ENCODE data around the gene XRN2.

The XRN2 gene

DNA sequence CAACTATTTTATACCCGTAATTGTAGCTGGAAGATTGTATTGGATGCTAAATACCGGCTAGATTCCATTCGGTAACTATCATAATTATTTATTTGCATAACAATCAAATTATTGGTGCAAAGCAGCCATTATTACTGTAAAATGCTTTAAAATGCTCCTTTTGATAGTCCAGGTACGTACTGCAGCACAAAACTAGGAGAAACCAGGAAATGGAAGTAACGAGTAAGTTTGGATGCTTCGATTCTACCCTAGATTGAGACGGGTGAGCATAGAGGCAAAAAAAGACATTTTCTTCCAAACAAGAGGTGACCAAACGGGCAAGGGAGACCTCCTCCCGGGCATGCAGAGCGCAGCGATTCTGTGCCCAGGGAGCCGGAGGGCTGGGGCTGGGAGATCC lies 469 bp upstream of the XRN2 start:
- H3K27ac ChIP-seq (ENCODE audit: low read depth, low read length): peak overlapping the region; percentile 99
- H3K4me1 ChIP-seq (ENCODE audit: control insufficient read depth, insufficient read depth, low read length): peaks cover 14% of the 10 kb centered on the region
- H3K9me3 ChIP-seq (ENCODE audit: control insufficient read depth, insufficient read depth, low read depth, low read length): no peaks in the 10 kb centered on the region
- no peaks in the 10 kb centered on the region for H3K36me3 ChIP-seq (ENCODE audit: control insufficient read depth, insufficient read depth, low read length)
- no peaks in the 10 kb centered on the region for H3K27me3 ChIP-seq (ENCODE audit: control insufficient read depth, insufficient read depth, low read length)
- H3K9ac ChIP-seq (ENCODE audit: low read length): peak overlapping the region; percentile 100
- peak overlapping the region; percentile 82 for H3K4me3 ChIP-seq (ENCODE audit: low read depth, low read length)

DNA sequence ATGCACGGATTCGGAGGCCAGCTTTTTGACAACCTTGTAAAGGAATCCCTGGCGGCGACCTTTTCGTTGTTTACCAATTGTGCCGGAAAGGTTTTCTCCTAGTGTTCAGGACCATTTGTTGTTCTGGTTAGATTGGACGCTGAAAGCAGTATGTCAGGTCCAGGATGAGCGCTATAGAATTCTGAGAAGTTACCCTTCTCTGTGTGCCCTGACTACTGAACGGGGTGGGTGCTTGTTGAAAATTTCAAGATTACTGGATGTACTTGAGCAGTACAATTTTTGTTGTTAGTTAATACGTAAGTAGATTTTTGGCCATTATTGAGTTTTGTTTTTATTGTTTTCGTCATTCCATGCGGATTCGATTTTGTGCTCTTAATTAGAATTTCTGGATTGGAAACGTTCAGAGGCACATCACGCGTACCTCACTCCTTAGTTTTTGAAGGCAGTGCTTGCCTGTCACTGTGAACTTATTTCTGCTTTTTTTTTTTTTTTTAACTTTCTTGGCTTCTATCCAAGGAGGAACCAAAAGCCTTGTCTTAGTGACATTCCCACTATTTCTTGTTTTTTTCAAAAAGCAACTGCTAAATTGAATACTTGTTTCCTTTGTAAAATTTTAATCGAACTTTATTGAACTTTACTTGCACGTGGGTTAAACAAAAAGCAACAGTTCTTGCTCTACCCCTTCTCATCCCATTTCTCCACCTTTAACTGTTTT lies 898 bp downstream of the XRN2 start:
- Histone ChIP-seq H3K36me3 (ENCODE audit: control insufficient read depth, insufficient read depth, low read length) (peaks cover 6% of the 10 kb centered on the region), H3K9ac (ENCODE audit: low read length) (peak overlapping the region; percentile 100), H3K27me3 (ENCODE audit: control insufficient read depth, insufficient read depth, low read length) (no peaks in the 10 kb centered on the region), H3K4me3 (ENCODE audit: low read depth, low read length) (peak overlapping the region; percentile 82), H3K9me3 (ENCODE audit: control insufficient read depth, insufficient read depth, low read depth, low read length) (no peaks in the 10 kb centered on the region), H3K4me1 (ENCODE audit: control insufficient read depth, insufficient read depth, low read length) (peaks cover 14% of the 10 kb centered on the region), H3K27ac (ENCODE audit: low read depth, low read length) (peak overlapping the region; percentile 99)

DNA sequence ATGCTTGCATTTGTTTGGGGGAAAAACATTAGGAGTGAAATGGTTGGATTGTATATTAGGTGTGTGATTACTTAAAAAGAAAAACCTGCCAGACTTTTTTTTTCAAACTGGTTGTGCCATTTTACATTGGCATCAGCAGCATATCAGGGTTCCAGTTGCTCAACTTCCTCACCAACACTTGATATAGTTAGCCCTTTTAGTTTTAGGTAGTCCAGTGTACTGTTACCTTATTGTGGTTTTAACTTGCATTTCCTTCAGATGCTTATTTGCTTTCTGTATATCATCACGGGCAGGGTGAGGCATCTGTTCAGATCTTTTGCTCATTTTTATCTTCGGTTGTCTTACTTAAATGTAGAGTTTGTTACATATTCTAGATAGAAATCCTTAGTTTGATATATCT lies 5.2 kb downstream of the XRN2 start:
- Histone ChIP-seq H3K4me3 (ENCODE audit: low read depth, low read length) (no peak overlapping the region), H3K9me3 (ENCODE audit: control insufficient read depth, insufficient read depth, low read depth, low read length) (no peaks in the 10 kb centered on the region), H3K27me3 (ENCODE audit: control insufficient read depth, insufficient read depth, low read length) (no peaks in the 10 kb centered on the region), H3K27ac (ENCODE audit: low read depth, low read length) (no peak overlapping the region), H3K9ac (ENCODE audit: low read length) (no peak overlapping the region), H3K36me3 (ENCODE audit: control insufficient read depth, insufficient read depth, low read length) (peaks cover 10% of the 10 kb centered on the region), H3K4me1 (ENCODE audit: control insufficient read depth, insufficient read depth, low read length) (peaks cover 13% of the 10 kb centered on the region)

GRCh38 chr20:21309678-21310467 lies 6.7 kb downstream of the XRN2 start:
- Histone ChIP-seq H3K9me3 (ENCODE audit: control insufficient read depth, insufficient read depth, low read depth, low read length) (no peaks in the 10 kb centered on the region; the same call in 1 of the 2 replicates), H3K36me3 (ENCODE audit: control insufficient read depth, insufficient read depth, low read length) (peaks cover 10% of the 10 kb centered on the region), H3K27ac (ENCODE audit: low read depth, low read length) (no peak overlapping the region), H3K4me1 (ENCODE audit: control insufficient read depth, insufficient read depth, low read length) (peaks cover 8% of the 10 kb centered on the region), H3K4me3 (ENCODE audit: low read depth, low read length) (no peak overlapping the region), H3K9ac (ENCODE audit: low read length) (no peak overlapping the region), H3K27me3 (ENCODE audit: control insufficient read depth, insufficient read depth, low read length) (no peaks in the 10 kb centered on the region)

DNA sequence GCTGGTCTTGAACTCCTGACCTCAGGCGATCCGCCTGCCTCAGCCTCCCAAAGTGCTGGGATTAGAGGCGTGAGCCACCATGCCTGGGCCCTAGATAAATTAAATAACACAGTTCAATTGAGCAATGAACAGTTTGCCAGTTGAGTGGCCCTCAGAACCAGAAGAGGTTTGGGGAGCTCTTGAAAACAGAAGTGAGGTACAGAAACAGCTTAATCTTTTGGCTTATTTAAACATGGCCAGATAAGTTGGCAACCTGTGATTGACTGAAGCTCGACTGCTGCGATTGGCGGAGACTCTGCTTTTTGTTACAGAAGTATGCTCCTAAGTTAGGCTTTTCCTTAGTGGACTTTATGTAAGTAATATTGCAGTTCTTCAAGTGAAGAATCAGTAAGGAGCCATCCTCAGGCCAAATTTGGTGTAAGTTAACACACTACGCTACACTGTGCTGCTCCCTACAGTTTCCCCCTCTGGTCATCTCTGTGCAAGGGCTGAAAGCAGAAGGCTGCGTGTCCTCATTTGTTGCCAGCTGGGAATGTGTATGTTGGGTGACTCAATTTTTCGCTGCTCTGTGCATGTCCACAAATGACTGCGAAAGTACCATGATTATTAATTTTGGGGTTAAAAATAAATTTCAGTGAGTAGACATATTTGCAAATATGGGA lies 9.8 kb downstream of the XRN2 start:
- H3K27ac ChIP-seq (ENCODE audit: low read depth, low read length): no peak overlapping the region
- H3K9ac ChIP-seq (ENCODE audit: low read length): no peak overlapping the region
- no peaks in the 10 kb centered on the region; the same call in 1 of the 2 replicates for H3K9me3 ChIP-seq (ENCODE audit: control insufficient read depth, insufficient read depth, low read depth, low read length)
- peaks cover 4% of the 10 kb centered on the region for H3K4me1 ChIP-seq (ENCODE audit: control insufficient read depth, insufficient read depth, low read length)
- no peak overlapping the region for H3K4me3 ChIP-seq (ENCODE audit: low read depth, low read length)
- peaks cover 10% of the 10 kb centered on the region for H3K36me3 ChIP-seq (ENCODE audit: control insufficient read depth, insufficient read depth, low read length)
- no peaks in the 10 kb centered on the region for H3K27me3 ChIP-seq (ENCODE audit: control insufficient read depth, insufficient read depth, low read length)

GRCh38 chr20:21315138-21315537 lies 12.0 kb downstream of the XRN2 start:
- Histone ChIP-seq H3K9ac (ENCODE audit: low read length) (no peak overlapping the region), H3K27me3 (ENCODE audit: control insufficient read depth, insufficient read depth, low read length) (no peaks in the 10 kb centered on the region), H3K36me3 (ENCODE audit: control insufficient read depth, insufficient read depth, low read length) (peaks cover 4% of the 10 kb centered on the region; the same call in 1 of the 2 replicates), H3K4me3 (ENCODE audit: low read depth, low read length) (no peak overlapping the region), H3K27ac (ENCODE audit: low read depth, low read length) (no peak overlapping the region), H3K4me1 (ENCODE audit: control insufficient read depth, insufficient read depth, low read length) (peaks cover 4% of the 10 kb centered on the region), H3K9me3 (ENCODE audit: control insufficient read depth, insufficient read depth, low read depth, low read length) (peaks cover 4% of the 10 kb centered on the region; the same call in 1 of the 2 replicates)

GRCh38 chr20:21322083-21322710 lies 19.1 kb downstream of the XRN2 start:
- no peaks in the 10 kb centered on the region for H3K27me3 ChIP-seq (ENCODE audit: control insufficient read depth, insufficient read depth, low read length)
- H3K9ac ChIP-seq (ENCODE audit: low read length): no peak overlapping the region
- peaks cover 31% of the 10 kb centered on the region for H3K4me1 ChIP-seq (ENCODE audit: control insufficient read depth, insufficient read depth, low read length)
- H3K27ac ChIP-seq (ENCODE audit: low read depth, low read length): no peak overlapping the region
- H3K36me3 ChIP-seq (ENCODE audit: control insufficient read depth, insufficient read depth, low read length): 0 out of 2 replicates have a peak, but pooled peaks cover 6% of the 10 kb centered on the region
- peaks cover 14% of the 10 kb centered on the region for H3K9me3 ChIP-seq (ENCODE audit: control insufficient read depth, insufficient read depth, low read depth, low read length)
- H3K4me3 ChIP-seq (ENCODE audit: low read depth, low read length): no peak overlapping the region

DNA sequence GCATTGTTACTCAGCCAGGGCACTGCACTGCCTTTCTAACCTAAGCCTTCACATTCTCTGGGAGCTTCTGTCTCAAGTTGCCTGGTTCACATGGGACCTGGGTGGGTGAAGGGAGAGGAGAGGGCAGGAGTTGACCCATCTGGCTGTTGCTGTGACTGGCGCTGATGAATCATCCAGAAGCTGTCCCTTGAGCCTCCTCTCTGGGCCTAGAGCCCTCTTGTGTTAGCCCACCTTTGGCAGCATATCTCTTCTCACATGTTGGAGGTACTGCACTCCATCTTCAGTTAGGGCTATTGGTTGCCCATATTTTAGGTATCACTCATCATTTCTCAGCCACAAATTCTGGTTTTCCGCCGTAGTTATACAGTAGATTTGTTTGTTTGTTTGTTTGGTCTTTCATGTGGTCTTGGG lies 19.8 kb downstream of the XRN2 start:
- no peak overlapping the region for H3K27ac ChIP-seq (ENCODE audit: low read depth, low read length)
- no peak overlapping the region for H3K4me3 ChIP-seq (ENCODE audit: low read depth, low read length)
- no peaks in the 10 kb centered on the region for H3K27me3 ChIP-seq (ENCODE audit: control insufficient read depth, insufficient read depth, low read length)
- peaks cover 14% of the 10 kb centered on the region for H3K9me3 ChIP-seq (ENCODE audit: control insufficient read depth, insufficient read depth, low read depth, low read length)
- peaks cover 9% of the 10 kb centered on the region; the same call in 1 of the 2 replicates for H3K36me3 ChIP-seq (ENCODE audit: control insufficient read depth, insufficient read depth, low read length)
- no peak overlapping the region for H3K9ac ChIP-seq (ENCODE audit: low read length)
- H3K4me1 ChIP-seq (ENCODE audit: control insufficient read depth, insufficient read depth, low read length): peaks cover 31% of the 10 kb centered on the region

DNA sequence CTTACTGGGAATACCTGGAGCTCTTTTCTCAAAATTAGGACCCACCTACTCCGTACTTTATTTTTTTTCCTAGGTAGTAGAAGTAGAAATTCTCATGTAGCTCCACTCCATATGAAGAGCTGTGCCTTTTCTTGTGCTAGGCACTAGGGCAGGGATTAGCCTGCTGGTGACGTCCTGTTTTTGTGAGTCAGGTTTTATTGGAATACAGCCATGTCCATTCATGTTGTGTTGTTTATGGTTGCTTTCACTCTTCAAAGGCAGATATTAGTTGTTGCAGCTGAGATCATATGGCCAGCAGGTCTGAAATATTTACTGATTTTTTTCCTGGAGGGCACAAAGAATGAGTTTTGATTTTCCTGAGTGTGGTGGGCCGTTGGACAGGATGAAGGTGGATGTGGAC lies 20.5 kb downstream of the XRN2 start:
- Histone ChIP-seq H3K4me3 (ENCODE audit: low read depth, low read length) (no peak overlapping the region), H3K9ac (ENCODE audit: low read length) (no peak overlapping the region), H3K27ac (ENCODE audit: low read depth, low read length) (peak overlapping the region; percentile 19; the same call in 1 of the 2 replicates), H3K4me1 (ENCODE audit: control insufficient read depth, insufficient read depth, low read length) (peaks cover 31% of the 10 kb centered on the region), H3K36me3 (ENCODE audit: control insufficient read depth, insufficient read depth, low read length) (peaks cover 14% of the 10 kb centered on the region; the same call in 1 of the 2 replicates), H3K27me3 (ENCODE audit: control insufficient read depth, insufficient read depth, low read length) (no peaks in the 10 kb centered on the region), H3K9me3 (ENCODE audit: control insufficient read depth, insufficient read depth, low read depth, low read length) (peaks cover 14% of the 10 kb centered on the region)

DNA sequence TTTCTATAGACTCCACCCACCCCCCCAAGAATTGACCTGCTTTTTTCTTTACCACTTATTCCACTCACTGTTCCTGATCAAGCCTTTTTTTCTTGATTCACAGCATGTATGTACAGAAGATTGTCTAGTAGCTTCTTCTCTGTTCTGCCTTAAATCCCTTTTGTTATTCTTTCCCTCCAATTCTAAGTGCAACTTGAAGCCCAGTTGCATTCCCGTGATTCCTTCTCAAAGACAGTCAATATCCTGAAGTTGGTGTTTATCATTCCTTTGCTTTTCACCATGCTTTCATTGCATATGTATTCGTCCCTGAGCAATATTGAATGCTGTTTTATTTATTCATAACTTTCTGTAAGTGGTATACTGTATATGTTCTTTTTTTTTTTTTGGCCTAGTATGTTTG lies 21.0 kb downstream of the XRN2 start:
- peaks cover 14% of the 10 kb centered on the region; the same call in 1 of the 2 replicates for H3K36me3 ChIP-seq (ENCODE audit: control insufficient read depth, insufficient read depth, low read length)
- peak overlapping the region; percentile 19; the same call in 1 of the 2 replicates for H3K27ac ChIP-seq (ENCODE audit: low read depth, low read length)
- no peaks in the 10 kb centered on the region for H3K27me3 ChIP-seq (ENCODE audit: control insufficient read depth, insufficient read depth, low read length)
- H3K4me1 ChIP-seq (ENCODE audit: control insufficient read depth, insufficient read depth, low read length): peaks cover 31% of the 10 kb centered on the region
- H3K9me3 ChIP-seq (ENCODE audit: control insufficient read depth, insufficient read depth, low read depth, low read length): peaks cover 14% of the 10 kb centered on the region
- no peak overlapping the region for H3K9ac ChIP-seq (ENCODE audit: low read length)
- no peak overlapping the region for H3K4me3 ChIP-seq (ENCODE audit: low read depth, low read length)
